Tibial nerve (tissue), 3 donors: ENCODE measurements around the gene NEU3.

Experiments used
- POLR2A ChIP-seq, 2 donors: fragments of 450-650 bp; IDR thresholded peaks; one replicate each; pipeline ENCODE4 v1.6.1; 2017; ENCODE audit warnings: antibody characterized with exemption in 2 of 2, mild to moderate bottlenecking in 2 of 2, moderate library complexity in 2 of 2
- TF ChIP-seq, protein P1 (sequence below), 5 experiments: fragments of 200-600 bp in 3 of 5; fragments of 450-650 bp in 2 of 5; sonication (generic) in 3 of 5; IDR thresholded peaks; one replicate each; pipeline ENCODE4 v1.5.1; 2016 to 2019; ENCODE audit warnings: antibody characterized with exemption in 5 of 5, mild to moderate bottlenecking in 3 of 5, moderate library complexity in 2 of 5

- peak; percentile 50 to 85 for TF ChIP-seq POLR2A (IDR thresholded peaks at IDR 0.05)
- TF ChIP-seq, protein P1, sequence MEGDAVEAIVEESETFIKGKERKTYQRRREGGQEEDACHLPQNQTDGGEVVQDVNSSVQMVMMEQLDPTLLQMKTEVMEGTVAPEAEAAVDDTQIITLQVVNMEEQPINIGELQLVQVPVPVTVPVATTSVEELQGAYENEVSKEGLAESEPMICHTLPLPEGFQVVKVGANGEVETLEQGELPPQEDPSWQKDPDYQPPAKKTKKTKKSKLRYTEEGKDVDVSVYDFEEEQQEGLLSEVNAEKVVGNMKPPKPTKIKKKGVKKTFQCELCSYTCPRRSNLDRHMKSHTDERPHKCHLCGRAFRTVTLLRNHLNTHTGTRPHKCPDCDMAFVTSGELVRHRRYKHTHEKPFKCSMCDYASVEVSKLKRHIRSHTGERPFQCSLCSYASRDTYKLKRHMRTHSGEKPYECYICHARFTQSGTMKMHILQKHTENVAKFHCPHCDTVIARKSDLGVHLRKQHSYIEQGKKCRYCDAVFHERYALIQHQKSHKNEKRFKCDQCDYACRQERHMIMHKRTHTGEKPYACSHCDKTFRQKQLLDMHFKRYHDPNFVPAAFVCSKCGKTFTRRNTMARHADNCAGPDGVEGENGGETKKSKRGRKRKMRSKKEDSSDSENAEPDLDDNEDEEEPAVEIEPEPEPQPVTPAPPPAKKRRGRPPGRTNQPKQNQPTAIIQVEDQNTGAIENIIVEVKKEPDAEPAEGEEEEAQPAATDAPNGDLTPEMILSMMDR (IDR thresholded peaks at IDR 0.05) = peak in 1 of 5 experiments; percentile 34
Measured at GRCh38 chr11:74948898-74949752, 39.6 kb upstream of the NEU3 start, which contains the start of the genes SPCS2 and XRRA1.
